Body of pancreas (tissue), 4 donors: ENCODE measurements around the gene HYAL2. TPM values are rescaled to one million over a fixed set of nuclear protein-coding genes. Genes with fewer than 3 reads are reported as not detected.

Experiments
- ATAC-seq: fragments of 150-250 bp; one replicate; pipeline ENCODE4 v1.9.1; 2016
- DNase-seq, 4 donors: peaks; one replicate each; pipeline ENCODE4 v3.0.0-alpha.2; 2019
- H3K27ac ChIP-seq, 4 donors: fragments of 200-600 bp; sonication (generic); 1 replicate in 3 of 4; 2 replicates in 1 of 4; pipeline versions ENCODE4 v1.5.1 to v1.6.1; 2016 to 2019; ENCODE audit warnings: mild to moderate bottlenecking in 1 of 4, mixed read lengths in 1 of 4, moderate library complexity in 1 of 4
- H3K27me3 ChIP-seq, 2 donors: fragments of 200-600 bp; sonication (generic); one replicate each; pipeline ENCODE4 v1.6.0; 2016; ENCODE audit warnings: mild to moderate bottlenecking in 1 of 2
- H3K36me3 ChIP-seq, 2 donors: fragments of 200-600 bp; sonication (generic); replicated peaks in 1 of 2; 2 replicates each; pipeline ENCODE4 v1.5.1; 2016; ENCODE audit warnings: low read depth in 2 of 2; ENCODE audit not compliant: insufficient read depth in 1 of 2
- H3K4me1 ChIP-seq: fragments of 200-600 bp; sonication (generic); one replicate; pipeline ENCODE4 v1.6.0; 2016
- H3K4me3 ChIP-seq, 2 donors: fragments of 200-600 bp; sonication (generic); 1 replicate in 1 of 2; 2 replicates in 1 of 2; pipeline ENCODE4 v1.5.1; 2016 to 2019
- H3K9me3 ChIP-seq, 3 donors: fragments of 200-600 bp; sonication (generic); 1 replicate in 2 of 3; 2 replicates in 1 of 3; pipeline ENCODE4 v1.5.1; 2016
- POLR2A ChIP-seq, 3 donors: fragments of 450-650 bp; IDR thresholded peaks; one replicate each; pipeline ENCODE4 v1.6.1; 2016; ENCODE audit warnings: antibody characterized with exemption in 3 of 3, mild to moderate bottlenecking in 2 of 3
- WGBS, 2 donors: methylation state at CpG; one replicate each; pipeline ENCODE4 v1.1.5; 2017; 5-methylcytosine and 5-hydroxymethylcytosine counted together
- intact Hi-C: fragments of 100-400 bp; cut with DNase I; formaldehyde crosslinking; loops from one replicate; pipeline ENCODE4 v1.15.1; 2023
- total RNA-seq, 2 donors: library from RNA; depleted of rRNA; stranded (reverse); fragments of >200 nt; gene quantifications; one replicate each; pipeline ENCODE4 v1.1.0, GENCODE V29; 2016
- TF ChIP-seq, protein P1 (sequence below), 7 experiments: fragments of 450-650 bp in 4 of 7; fragments of 200-600 bp in 3 of 7; sonication (generic) in 3 of 7; IDR thresholded peaks; one replicate each; pipeline ENCODE4 v1.5.1; 2016 to 2019; ENCODE audit warnings: antibody characterized with exemption in 7 of 7

HYAL2 gene
- total RNA-seq, 2 donors from 2014 or later = 35.6 to 48.3 TPM

DNA sequence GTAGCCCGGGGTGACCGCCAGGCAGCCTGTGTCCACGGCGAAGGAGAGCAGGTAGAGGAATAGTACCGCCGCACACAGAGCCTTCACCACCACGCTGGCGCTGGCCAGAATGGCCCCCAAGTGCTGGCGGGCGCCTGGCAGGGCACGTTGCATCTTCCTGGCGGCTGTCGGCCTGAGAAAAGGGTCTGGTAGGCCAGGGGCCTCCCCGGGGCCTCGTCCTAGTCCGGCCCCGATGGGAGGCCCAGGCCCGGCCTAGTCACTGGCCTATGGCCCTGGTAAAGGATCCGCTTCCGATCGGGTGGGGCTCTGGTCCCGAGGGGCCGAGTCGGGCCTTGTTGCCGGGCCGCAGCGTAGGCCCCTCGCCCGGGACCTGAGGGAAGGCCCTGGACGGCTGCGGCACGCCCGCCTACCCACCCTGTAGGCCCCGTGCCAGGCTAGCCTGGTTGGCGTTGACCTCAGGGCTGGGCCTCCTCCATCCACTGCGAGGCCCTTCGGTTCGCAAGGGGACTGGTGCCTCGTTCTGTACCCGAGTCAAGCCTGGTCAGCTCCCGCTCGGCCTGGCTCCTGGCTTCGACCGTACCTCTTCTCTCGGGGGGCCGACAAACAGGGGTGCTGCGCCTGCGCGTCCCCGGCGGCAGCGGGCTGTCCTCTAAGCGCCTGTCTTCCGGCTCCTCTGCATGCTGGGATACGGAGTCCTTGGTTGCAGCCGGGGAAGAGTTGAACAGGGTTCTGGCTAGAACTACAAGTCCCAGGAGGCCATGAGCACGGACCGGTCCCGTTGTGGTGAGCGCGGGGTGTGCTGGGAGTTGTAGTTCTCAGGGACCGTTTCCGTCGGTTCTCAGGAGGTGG is 36.6 kb upstream of the HYAL2 start, which contains the start of gene TMEM115:
Gene TMEM115, minus strand, starts transcription at position 611 of the 849 bp plus-strand sequence. Its CDS starts 458 bp downstream, at position 153.
- H3K4me3 ChIP-seq = peak within 1 kb of the TSS; percentile 49 to 59
- ATAC-seq (peak; percentile 99), DNase-seq (peak; percentile 95 to 99 (median 98))
- peaks cover 9 to 12% of the 10 kb centered on the region in 2 donors for H3K36me3 ChIP-seq
- WGBS, 2 donors = 0 to 1% methylated on average over 27 to 57 of the region's 64 CpGs
- H3K9me3 ChIP-seq = no peaks in the 10 kb centered on the region
- H3K27ac ChIP-seq = peak within 1 kb of the TSS; percentile 60 to 88 (median 83)
- peak; percentile 44 to 80 (median 74) for TF ChIP-seq POLR2A (IDR thresholded peaks at IDR 0.05)
- TF ChIP-seq, protein P1, sequence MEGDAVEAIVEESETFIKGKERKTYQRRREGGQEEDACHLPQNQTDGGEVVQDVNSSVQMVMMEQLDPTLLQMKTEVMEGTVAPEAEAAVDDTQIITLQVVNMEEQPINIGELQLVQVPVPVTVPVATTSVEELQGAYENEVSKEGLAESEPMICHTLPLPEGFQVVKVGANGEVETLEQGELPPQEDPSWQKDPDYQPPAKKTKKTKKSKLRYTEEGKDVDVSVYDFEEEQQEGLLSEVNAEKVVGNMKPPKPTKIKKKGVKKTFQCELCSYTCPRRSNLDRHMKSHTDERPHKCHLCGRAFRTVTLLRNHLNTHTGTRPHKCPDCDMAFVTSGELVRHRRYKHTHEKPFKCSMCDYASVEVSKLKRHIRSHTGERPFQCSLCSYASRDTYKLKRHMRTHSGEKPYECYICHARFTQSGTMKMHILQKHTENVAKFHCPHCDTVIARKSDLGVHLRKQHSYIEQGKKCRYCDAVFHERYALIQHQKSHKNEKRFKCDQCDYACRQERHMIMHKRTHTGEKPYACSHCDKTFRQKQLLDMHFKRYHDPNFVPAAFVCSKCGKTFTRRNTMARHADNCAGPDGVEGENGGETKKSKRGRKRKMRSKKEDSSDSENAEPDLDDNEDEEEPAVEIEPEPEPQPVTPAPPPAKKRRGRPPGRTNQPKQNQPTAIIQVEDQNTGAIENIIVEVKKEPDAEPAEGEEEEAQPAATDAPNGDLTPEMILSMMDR (IDR thresholded peaks at IDR 0.05) = no peak
- peaks cover 36% of the 10 kb centered on the region for H3K4me1 ChIP-seq
- intact Hi-C loops = no loop called here
- no peaks in the 10 kb centered on the region for H3K27me3 ChIP-seq

DNA sequence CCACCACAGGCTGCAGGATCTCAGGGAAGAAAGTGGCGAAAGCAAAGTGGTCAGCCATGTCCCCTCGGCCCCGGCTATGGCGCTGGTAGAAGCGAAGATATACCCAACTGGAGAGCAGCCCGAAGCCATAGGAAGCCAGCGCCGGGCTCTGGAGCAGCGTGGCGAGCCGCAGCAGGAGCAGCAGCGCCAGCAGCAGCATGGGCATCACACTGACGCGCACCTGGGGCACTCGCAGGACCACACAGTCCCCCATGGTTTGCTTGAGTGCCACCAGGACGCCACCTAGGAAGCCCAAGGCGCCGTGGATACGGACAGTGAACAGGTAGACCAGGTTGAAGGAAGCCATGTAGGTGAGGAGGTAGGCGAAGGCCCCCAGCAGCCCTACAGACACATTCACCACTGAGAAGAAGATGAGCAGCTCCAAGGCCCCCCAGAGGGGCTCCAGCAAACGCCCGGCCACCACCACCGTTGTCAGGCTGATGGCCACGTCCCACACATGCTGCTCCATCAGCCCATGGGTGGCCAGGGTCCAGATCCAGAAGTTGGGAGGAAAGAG is 35.9 kb upstream of the HYAL2 start:
- no peak for DNase-seq
- H3K4me1 ChIP-seq = peaks cover 36% of the 10 kb centered on the region

DNA sequence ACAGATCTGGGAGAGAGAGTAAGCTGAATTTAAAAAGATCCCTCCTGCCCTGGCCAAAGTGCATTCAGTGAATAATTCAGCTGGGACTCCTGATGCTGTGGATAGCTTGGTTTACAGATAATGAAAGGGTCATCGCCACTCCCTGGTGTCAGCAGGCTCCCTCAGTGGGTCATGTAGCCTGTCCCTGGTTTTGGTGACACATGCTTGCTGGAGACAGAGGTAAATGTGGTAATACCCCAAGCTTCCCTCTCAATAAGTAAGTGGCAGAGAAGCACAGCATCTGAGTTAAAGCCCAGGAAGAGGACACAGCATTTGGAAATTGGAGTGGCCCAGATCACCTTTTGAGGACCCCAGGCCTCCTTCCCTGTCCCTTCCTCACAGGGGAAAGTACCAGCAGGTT is 34.9 kb upstream of the HYAL2 start:
- Histone ChIP-seq H3K27me3 (no peaks in the 10 kb centered on the region), H3K27ac (peak overlapping the region in 3 of 4 donors; percentile 4 to 88 (median 86)), H3K4me1 (peaks cover 36% of the 10 kb centered on the region), H3K4me3 (no peak overlapping the region), H3K36me3 (peaks cover 13 to 14% of the 10 kb centered on the region in 2 donors), H3K9me3 (no peaks in the 10 kb centered on the region)
- TF ChIP-seq, protein P1 (IDR thresholded peaks at IDR 0.05) = no peak
- no peak for TF ChIP-seq POLR2A (IDR thresholded peaks at IDR 0.05)
- whole genome bisulfite sequencing, 2 donors = 43 to 71% methylated on average over 1 of the region's 1 CpG
- ATAC-seq = no peak
- DNase-seq = no peak
- intact Hi-C loops = no loop called here

More for the DNA sequence above, 35.9 kb upstream of the HYAL2 start:
- 23 to 28% methylated on average over 16 to 24 of the region's 24 CpGs for WGBS, 2 donors
- intact Hi-C loops = no loop called here
- no peak for TF ChIP-seq POLR2A (IDR thresholded peaks at IDR 0.05)
- TF ChIP-seq, protein P1 (IDR thresholded peaks at IDR 0.05) = no peak
- H3K9me3 ChIP-seq = no peaks in the 10 kb centered on the region
- H3K27me3 ChIP-seq = no peaks in the 10 kb centered on the region
- H3K27ac ChIP-seq = peak overlapping the region; percentile 60 to 88 (median 83)
- H3K36me3 ChIP-seq = peaks cover 12 to 13% of the 10 kb centered on the region in 2 donors
- H3K4me3 ChIP-seq = peak overlapping the region; percentile 49 to 59
- ATAC-seq = no peak

DNA sequence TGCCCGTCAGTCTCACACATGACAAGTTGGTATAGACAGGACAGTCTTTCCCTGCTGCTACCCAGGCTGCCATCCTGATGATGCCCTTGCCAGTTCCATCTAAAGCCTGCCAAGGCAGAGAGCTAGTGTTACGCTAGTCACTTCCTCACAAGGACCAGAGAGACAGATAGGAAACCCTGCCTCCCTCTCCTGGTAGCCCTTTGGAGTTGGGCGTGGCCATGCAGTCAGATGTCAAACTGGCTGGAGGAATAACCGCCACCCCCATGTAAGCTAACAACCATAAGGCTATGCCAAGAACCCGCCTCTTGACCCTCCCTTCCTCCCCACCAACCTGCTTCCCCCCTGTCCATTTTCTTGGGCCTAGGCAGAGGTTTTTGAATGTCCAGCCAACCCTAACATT is 34.0 kb upstream of the HYAL2 start:
- ATAC-seq = no peak

More for the DNA sequence above, 34.0 kb upstream of the HYAL2 start:
- H3K9me3 ChIP-seq = no peaks in the 10 kb centered on the region
- H3K4me3 ChIP-seq = no peak overlapping the region
- peaks cover 40% of the 10 kb centered on the region for H3K4me1 ChIP-seq
- no peak for TF ChIP-seq POLR2A (IDR thresholded peaks at IDR 0.05)
- TF ChIP-seq, protein P1 (IDR thresholded peaks at IDR 0.05) = no peak
- WGBS, 2 donors = 30 to 37% methylated on average over 5 of the region's 5 CpGs
- intact Hi-C loops = no loop called here
- peak; percentile 44 to 68 (median 62) for DNase-seq
- H3K36me3 ChIP-seq = peaks cover 13 to 14% of the 10 kb centered on the region in 2 donors
- H3K27me3 ChIP-seq = no peaks in the 10 kb centered on the region
- H3K27ac ChIP-seq = peak overlapping the region in 3 of 4 donors; percentile 4 to 44 (median 31)
